Glomerular visceral epithelial cell (primary cell): ENCODE data around the gene CSN2.
"Not testable (repeated sequence)": the region's sequence is repeated elsewhere in the genome, so short reads cannot be mapped to it uniquely, and the experiment has no call there.

ENCODE experiments used
- DNase-seq: peaks from one replicate; pipeline ENCODE4 v3.0.0-alpha.2; 2016; ENCODE audit errors: extremely low spot score

Gene CSN2, protein sequence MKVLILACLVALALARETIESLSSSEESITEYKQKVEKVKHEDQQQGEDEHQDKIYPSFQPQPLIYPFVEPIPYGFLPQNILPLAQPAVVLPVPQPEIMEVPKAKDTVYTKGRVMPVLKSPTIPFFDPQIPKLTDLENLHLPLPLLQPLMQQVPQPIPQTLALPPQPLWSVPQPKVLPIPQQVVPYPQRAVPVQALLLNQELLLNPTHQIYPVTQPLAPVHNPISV

DNA sequence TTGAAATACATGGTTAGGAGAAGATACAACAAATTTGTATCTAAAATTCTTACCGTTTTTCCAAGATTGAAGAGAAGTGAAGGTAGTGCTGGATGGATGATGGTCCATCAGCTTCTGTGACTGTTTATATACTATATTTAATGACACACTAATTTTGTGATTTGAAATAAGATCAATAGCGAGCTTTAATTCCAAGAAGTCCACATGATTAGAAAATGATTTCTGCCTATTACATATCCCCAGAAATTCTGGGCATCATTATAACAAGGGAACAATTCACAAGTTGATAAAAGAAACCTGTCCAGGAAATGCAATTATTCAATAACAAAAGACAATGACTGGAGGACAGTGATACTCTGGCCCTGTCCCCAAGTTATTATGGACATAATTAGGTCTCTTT, at the start of gene CSN2:
Gene CSN2, minus strand, starts transcription at position 101 of the 400 bp plus-strand sequence. CDS start 4,733 bp downstream, outside the sequence.
- DNase-seq: no peak

DNA sequence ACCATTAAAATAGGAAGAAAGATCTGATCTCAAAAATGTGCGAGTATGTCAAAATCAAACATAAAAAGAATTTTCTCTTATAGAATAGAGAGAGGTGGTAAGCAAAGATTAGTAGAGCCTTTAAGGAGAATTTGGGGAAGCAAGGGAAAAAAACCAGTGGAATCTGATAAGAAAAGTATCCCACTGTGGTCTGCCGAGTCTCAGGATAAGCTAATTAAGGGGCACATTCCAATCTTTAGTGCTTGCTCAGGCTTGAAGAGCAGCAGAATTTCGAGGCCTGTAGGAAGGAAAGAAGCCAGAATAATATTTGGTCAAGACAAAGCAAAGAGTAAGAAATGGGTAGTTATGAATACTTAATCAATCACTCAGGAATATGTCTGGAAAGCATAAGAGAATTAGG, 43.2 kb upstream of the CSN2 start:
- no peak for DNase-seq

DNA sequence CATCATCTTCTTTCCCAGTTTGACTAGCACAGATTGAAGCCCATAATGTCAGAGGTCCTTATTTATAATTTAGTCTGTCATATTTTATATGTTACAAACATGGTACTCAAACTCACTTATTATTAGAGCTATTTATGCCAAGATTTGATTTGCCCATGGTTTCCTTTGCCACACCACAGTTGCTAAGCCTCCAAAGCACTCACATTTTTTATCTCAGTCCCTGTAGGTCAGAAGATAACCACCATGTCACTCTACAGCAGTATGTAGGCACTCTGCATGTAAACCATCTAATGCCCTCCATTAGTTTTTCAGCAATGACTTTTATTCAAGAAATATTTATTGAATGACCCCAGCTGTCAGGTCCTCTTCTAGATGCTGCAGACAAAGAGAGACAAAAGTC, 37.0 kb upstream of the CSN2 start:
- no peak for DNase-seq

DNA sequence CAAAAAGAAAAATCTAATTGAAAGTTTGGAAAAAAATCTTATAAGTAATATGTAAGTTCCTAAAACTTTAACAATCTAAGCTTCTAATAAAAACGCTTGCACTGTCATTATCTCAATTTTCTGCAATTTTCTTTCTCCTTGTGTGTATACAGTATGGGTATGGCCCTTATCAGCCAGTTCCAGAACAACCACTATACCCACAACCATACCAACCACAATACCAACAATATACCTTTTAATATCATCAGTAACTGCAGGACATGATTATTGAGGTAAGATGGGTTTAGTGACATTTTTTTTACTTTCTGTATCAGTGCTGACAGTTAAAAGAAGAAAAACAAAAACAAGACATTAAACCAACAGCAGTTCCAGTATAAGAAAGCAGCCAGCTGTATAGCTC, 35.2 kb upstream of the CSN2 start:
- DNase-seq: no peak

DNA sequence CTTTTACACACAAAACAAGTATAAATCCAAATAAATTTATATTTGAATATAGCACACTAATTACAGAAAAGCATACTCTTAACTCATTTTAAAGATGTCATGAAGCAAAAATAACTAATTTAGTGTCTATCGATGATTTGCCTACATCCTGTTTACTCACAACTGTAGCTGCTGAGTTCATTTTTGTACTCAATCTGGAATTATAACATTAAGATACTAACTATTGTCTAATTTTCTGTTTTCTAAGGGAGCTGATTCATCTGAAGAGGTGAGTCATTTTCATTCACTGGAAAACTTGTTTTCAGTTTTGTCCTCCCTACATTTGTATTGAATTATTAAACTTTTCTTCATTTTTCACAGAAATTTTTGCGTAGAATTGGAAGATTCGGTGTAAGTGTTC, 33.9 kb upstream of the CSN2 start:
- no peak for DNase-seq

DNA sequence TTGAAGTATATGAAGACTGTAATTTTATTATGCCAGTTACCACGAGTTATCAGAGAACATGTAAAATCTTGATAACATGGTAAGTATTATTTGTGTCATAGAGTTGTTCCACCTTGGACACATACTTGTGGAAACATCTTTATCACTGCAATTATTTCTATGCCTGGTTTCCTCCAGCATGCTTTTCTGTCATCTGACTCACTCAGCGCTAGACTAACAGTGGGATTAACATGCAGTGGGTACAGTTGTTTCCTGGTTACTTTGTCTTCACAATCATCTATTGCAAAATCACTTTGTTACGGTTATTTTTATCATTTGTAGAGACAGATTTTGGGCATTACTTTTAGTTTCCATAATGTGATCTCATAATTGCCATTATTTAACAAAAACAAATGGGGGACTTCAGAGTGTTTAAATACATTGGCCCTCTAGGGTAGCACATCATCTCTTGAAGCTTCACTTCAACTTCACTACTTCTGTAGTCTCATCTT, 30.0 kb upstream of the CSN2 start, which contains the start of gene STATH:
Gene STATH, plus strand, starts transcription at position 441 of the 491 bp plus-strand sequence. CDS start 2,472 bp downstream, outside the sequence.
- DNase-seq: peak; percentile 2

DNA sequence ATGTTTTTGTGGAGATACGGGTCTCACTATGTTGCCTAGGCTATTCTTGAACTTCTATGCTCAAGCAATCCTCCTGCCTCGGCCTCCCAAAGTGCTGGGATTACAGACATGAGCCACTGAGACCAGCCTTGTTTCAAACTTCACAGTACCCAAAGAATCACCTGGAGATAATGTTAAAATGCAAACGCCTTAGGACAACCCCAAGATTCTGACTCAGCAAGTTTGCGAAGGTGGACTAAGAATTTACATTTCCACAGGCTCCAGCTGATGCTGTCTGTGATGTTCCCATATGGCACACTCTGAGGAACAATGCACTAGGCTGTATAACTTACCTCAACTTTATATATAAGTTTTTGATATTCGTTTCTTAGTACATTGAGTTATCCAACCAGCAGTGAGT, 29.3 kb upstream of the CSN2 start:
- DNase-seq: no peak

DNA sequence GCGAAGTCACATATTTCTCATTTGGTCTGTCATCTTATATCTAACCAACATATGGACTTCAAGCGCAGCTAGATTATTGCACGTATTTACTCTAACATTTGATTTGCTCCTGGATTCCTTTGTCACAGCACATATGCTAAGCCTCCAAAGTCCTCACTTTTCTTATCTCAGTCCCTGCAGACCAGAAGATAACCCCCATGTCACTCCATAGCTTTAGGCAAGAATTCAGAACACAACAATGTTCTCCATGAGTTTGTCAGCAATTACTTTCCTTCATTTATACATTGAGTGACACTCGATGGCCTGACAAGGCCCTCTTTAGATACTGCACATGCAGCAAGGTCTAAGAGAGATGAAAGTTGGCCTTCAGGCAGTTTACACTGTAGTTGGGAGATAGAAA, 25.5 kb upstream of the CSN2 start:
- DNase-seq: no peak

DNA sequence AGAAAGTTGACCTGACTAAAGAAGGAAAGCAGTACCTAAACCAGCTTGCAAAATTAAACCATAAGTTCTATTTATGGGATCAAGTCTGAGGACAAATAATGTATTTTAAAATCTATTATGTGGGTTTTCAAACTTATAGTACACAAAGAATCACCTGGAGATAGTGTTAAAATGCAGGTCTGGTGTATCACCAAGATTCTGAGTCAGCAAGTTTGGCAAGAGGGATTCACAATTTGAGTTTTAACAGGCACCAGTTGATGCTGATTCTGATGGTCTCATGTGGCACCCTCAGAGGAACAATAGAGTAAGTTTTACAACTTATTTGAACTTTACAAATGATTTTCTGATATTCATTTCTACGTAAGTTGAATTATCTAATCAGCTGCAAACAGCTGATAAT, 21.1 kb upstream of the CSN2 start:
- DNase-seq: no peak

DNA sequence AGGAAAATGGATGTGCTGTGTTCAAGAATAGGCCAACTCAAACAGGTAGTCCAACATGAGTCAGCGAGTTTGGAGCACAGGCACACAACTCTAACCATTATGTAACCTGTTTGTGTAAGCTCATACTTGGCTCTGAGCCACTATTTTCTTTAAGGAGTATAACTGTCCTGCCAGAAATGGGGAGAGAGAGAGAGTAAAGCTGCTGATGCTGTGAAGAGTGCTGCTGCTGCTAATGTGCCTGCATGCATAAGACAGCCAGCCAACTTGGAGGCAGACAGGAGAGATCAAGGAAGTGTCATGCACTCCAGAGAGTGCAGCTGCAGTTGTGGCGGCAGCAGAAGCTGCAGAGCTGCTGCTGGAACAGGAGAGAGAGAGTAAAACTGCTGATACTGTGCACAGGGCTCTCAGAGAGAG, 18.5 kb upstream of the CSN2 start:
- peak; percentile 37 for DNase-seq

DNA sequence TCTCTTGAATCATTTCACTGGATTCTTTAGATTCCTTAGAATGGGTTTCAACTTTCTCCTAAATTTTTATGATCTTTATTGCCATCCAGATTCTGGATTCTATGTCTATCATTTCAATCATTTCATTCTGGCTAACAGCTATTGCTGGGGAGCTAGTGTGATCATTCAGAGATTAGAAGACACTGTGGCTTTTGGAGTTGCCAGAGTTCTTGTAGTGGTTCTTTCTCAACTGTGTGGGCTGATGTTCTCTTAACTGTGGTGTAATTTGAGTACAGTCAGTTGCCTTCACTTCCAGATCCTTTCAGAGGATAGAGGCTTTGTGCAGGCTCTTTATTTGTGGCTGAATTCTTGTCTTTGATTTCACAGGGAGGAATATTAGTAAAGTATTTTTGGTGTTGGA, 12.1 kb upstream of the CSN2 start:
- DNase-seq: no peak

DNA sequence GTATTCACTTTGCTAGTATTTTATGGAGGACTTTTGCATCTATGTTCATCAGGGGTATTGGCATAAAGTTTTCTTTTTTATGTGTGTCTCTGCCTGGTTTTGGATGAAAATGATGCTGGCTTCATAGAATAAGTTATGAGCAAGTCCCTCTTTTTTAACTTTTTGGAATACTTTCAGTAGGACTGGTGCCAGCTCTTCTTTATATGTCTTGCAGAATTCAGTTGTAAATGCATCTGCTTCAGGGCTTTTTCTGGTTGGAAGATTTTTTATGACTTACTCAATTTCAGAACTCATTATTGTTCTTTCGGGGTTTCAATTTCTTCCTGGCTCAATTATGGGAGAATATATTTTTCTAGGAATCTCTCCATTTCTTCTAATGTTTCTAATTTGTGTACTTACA, 9.1 kb upstream of the CSN2 start:
- no peak for DNase-seq

DNA sequence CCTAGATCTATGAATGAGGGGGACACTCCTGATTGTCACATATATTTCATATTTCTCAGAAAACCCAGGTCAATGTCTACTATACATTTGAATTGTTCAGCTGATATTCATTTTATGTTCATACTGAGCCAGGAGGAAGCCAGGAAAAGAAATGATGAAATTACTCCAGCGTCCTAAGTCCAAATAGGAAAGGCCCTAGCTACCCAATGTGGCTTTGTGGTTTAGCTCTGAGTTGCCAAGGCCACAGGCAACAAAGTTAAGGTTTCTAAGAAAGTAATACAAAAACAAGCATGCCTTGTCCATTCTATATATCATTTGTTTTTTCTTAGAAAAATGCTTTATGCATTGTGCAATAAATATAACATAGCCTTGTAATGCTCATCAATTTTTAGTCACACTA, 4.5 kb upstream of the CSN2 start:
- no peak for DNase-seq

DNA sequence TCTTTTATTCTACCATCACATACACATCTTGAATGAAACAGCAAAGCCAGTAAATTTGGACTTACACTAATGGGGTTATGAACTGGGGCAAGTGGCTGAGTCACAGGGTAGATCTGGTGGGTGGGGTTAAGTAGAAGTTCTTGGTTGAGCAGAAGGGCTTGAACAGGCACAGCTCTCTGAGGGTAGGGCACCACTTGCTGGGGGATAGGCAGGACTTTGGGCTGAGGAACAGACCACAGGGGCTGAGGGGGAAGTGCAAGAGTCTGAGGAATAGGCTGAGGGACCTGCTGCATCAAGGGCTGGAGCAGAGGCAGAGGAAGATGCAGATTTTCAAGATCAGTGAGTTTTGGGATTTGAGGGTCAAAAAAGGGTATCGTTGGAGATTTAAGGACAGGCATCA, 8.3 kb downstream of the CSN2 start:
- DNase-seq: no peak

DNA sequence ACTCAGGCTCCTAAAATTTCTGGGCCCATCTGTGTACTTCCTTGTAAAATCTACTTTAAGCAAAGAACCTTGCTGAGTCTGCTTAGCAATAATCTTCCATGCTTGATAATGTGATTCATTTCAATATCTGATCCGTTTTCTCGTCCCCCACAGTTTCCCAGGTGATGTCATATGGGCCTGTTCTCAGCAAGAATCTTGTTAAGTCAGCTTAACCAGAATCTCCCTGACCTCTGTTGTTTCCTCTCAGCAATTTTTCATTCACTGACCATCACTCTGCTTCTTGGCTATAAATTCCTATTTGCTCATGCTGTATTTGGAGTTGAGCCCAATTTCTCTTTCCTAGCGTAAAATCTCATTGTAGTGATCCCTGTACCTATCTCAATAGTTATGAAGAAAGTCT, 13.9 kb downstream of the CSN2 start:
- DNase-seq: no peak

DNA sequence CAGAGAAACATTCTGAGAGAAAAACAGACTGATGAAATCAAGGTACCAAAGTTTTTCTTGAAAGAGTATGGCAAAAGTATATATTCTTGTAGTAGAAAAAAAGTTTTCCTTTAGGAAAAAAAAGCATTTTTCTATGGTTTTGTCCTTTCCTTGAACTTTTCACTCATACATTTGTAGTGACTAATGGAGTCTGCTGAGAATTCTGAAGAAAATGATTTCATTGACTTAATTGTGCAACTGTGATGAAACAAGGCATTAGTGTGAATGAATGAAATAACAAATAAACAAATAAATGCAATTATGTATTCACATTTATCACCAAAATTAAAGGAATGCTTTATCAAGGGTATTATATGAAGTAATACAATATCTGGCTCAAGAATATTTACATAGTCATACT, 29.0 kb downstream of the CSN2 start:
- DNase-seq: no peak

DNA sequence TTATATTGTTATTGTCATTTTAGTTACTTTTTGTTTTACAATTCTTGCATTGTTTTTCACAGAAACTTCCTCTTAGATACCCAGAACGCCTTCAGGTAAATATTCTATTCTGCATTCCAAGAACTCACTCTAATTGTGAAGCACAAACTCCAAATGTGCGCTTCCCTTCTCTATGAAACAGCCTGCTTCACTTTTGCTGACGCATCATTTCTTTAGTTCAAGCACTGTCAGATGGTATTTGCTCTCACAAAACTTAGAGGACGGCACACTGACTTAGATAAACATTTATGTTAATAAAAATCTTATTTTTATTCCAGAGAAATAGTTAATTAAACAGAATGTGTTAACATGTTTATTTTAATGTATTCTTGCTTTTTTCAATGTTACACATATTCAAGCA, 31.4 kb downstream of the CSN2 start:
- DNase-seq: no peak

DNA sequence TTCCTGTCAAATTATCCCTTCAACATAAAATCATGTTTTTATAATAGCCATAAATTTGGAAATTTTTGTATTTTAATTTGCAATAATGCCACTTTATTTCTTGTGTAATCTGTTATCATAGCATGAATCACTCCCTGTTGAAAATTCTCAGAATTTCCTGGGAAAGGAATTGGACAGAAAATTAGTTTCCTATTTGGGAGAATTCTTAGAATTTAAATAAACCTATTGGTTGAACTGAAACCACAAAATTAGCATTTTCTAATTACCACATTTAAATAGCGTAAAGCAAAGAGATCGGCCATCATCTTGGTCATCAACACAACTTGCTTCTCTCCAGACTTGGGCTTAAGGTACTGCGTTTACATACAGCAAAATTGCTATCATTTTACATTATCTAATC, 34.8 kb downstream of the CSN2 start, which contains the start of gene CSN1S1:
Gene CSN1S1, plus strand, starts transcription at position 301 of the 400 bp plus-strand sequence. CDS start 1,488 bp downstream, outside the sequence.
- DNase-seq: no peak

DNA sequence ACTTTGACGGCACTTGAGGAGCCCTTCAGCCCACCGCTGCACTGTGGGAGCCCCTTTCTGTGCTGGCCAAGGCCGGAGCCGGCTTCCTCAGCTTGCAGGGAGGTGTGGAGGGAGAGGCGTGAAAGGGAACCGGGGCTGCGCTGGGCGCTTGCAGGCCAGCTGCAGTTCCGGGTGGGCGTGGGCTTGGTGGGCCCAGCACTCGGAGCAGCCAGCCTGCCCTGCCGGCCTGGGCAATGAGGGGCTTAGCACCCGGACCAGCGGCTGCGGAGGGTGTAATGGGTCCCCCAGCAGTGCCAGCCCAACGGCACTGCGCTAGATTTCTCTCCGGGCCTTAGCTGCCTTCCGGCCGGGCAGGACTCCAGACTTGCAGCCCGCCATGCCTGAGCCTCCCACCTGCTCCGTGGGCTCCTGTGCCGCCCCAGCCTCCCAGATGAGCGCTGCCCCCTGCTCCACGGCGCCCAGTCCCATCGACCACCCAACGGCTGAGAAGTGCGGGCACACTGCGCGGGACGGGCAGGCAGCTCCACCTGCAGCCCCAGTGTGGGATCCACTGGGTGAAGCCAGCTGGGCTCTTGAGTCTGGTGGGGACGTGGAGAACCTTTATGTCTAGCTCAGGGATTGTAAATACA, 41.6 kb downstream of the CSN2 start:
- DNase-seq: not testable (repeated sequence)

DNA sequence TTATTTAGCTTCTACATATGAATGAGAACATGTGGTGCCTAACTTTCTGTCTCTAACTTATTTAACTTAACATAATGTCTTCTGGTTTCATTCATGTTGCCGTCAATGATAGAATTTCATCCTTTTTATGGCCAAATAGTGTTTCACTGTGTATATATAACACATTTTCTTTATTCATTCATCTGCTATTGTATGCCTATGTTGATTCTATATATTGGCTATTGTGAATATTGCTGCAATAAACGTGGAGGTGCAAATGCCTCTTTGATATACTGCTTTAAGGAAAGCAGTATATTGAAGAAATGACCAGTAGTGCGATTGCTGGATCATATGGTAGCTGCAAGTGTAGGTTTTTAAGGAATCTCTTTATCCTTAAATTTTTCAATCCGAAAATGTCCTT, 44.7 kb downstream of the CSN2 start:
- DNase-seq: no peak

DNA sequence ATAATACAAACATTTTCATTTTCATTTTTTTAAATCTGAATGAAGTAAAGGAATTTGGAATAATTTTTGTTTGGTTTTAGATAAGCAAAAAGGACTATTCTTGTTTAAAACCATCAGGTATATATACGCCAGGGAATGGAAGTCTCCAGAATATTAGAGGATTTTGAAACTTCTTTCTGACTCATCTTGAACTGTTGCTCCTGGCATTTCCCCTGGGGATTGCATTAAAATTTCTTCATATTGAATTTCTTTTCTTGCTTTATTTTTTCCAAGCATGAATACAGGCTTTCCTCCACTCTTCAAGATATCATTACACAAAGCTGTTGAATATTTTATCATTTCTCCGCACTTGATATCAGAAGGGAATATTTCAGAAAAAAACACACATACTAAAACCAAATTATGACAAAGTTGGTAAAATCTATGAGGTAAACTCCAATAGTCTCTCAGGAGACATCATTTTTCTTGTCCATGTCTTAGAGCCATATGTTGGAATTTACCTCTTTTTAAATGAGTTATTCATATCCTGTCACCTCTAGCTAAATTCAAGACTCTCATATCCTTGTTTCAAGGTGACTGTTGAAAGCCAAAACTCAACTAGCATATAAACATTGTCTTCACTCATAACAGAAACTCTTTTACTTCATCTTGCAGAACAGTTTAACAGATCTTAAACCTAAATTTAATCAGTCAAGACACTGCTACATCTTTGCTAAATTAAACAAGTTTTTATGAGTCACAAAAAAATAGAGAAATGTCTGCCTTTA, 55.3 kb downstream of the CSN2 start:
- DNase-seq: no peak

DNA sequence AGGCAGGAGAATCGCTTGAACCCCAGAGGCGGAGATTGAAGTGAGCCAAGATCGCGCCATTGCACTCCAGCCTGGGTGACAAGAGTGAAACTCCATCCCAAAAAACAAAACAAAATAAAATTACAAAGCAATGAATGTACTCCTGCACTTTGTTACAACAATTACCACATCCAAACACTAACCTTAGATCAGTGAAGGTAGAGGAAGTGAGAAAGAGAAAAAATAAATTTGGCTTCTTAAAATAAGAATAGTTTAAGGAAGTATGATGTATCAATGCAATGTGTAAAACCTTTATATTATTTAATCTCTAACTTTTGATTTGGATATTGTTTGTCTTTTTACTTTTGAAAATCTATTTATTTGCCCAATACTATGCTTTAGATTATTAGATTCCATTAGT, 56.3 kb downstream of the CSN2 start:
- no peak for DNase-seq

DNA sequence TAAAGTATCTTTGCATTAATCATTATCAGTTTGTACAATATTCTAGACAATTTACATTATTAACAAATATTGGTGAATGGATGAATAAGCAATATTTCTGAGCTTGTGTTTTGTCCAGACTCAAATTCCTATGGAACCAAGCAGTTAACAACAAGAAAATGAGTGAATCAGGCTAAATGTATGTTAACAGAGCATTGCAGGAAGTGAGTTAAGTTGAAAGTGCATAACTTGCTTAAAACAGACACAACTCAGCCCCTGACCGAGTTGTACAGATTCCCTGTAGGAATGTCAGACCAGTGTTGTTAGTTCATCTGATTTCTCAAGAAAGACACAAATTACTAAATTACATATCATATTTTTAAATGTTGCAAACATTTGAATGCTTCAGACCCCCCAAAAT, 58.4 kb downstream of the CSN2 start:
- no peak for DNase-seq
